Panc1 (cell line): ENCODE results near the gene PTH2. TPM values are rescaled to one million over a fixed set of nuclear protein-coding genes. Genes with fewer than 3 reads are reported as not detected.

Experiments used
- ATAC-seq: fragments of 200-7000 bp; cut with Tn5 transposase; 2 replicates; pipeline ENCODE4 v1.9.1; 2020; ENCODE audit warnings: mild to moderate bottlenecking, moderate library complexity
- BruUV-seq: library from RNA; stranded (reverse); fragments of 400-500 nt; replicated peaks from 2 replicates; lab custom pipeline; 2021; lab: Mats Ljungman, UMichigan
- CTCF ChIA-PET: fragments of 300-600 bp; sonication (Branson Sonifier 250); formaldehyde crosslinking; loops from one replicate; lab custom pipeline; 2022; ENCODE audit warnings: antibody characterized with exemption; lab: Charles Lee
- POLR2A ChIA-PET: fragments of 300-600 bp; sonication (Branson Sonifier 250); formaldehyde crosslinking; loops from one replicate; lab custom pipeline; 2022; ENCODE audit warnings: antibody characterized with exemption; lab: Charles Lee
- DNase-seq: peaks from one replicate; pipeline ENCODE4 v3.0.0-alpha.2; 2010; ENCODE audit warnings: low read depth, low spot score
- H3K27ac ChIP-seq: 2 replicates; pipeline ENCODE4 v1.5.1; 2011; ENCODE audit warnings: mild to moderate bottlenecking, low read length, inconsistent platforms
- H3K27me3 ChIP-seq: fragments of 200-500 bp; sonication (Bioruptor generic); 2 replicates; pipeline ENCODE4 v1.6.0; 2014; ENCODE audit warnings: low read length, inconsistent platforms; ENCODE audit not compliant: control insufficient read depth, insufficient read depth
- H3K36me3 ChIP-seq: fragments of 200-500 bp; sonication (Bioruptor generic); 2 replicates; pipeline ENCODE4 v1.5.1; 2014; ENCODE audit warnings: inconsistent platforms, mild to moderate bottlenecking, low read length, moderate library complexity; ENCODE audit not compliant: control insufficient read depth, insufficient read depth
- H3K4me1 ChIP-seq: 2 replicates; pipeline ENCODE4 v1.5.1; 2011; ENCODE audit warnings: inconsistent platforms, mild to moderate bottlenecking, low read length, moderate library complexity; ENCODE audit not compliant: control insufficient read depth, insufficient read depth
- H3K4me3 ChIP-seq, 2 experiments: 2 replicates each; pipeline ENCODE4 v1.5.1; 2011 to 2012; ENCODE audit warnings: low read depth in 2 of 2, low read length in 2 of 2, mild to moderate bottlenecking in 2 of 2, inconsistent platforms in 1 of 2, moderate library complexity in 1 of 2
- H3K9me3 ChIP-seq: fragments of 200-500 bp; sonication (Bioruptor generic); 2 replicates; pipeline ENCODE4 v1.5.1; 2014; ENCODE audit warnings: low read depth, mild to moderate bottlenecking, inconsistent platforms, low read length, moderate library complexity; ENCODE audit not compliant: control insufficient read depth, insufficient read depth
- POLR2AphosphoS5 ChIP-seq: IDR thresholded peaks from 2 replicates; pipeline ENCODE4 v1.6.1; 2012; ENCODE audit warnings: mild to moderate bottlenecking, low read depth, low read length, moderate library complexity
- SIN3A ChIP-seq: IDR thresholded peaks from 2 replicates; pipeline ENCODE4 v1.6.1; 2012; ENCODE audit warnings: low read depth, mild to moderate bottlenecking, low read length, moderate library complexity, borderline replicate concordance; ENCODE audit not compliant: insufficient read depth
- TCF7L2 ChIP-seq: IDR thresholded peaks from 2 replicates; pipeline ENCODE4 v1.6.1; 2011; ENCODE audit warnings: mild to moderate bottlenecking, low read depth, low read length, inconsistent platforms
- in situ Hi-C: cut with HindIII; loops from 2 replicates; pipeline ENCODE4 v1.10.0; 2016; ENCODE audit warnings: low sequenced_read_pairs, low pct_unique_long_range_greater_than_20kb
- intact Hi-C: fragments of 100-400 bp; cut with micrococcal nuclease; formaldehyde crosslinking; loops from one replicate; pipeline ENCODE4 v1.10.0; 2022; ENCODE audit not compliant: unreplicated experiment
- total RNA-seq: library from RNA; stranded (reverse); gene quantifications from one replicate; pipeline ENCODE4 v1.2.1, GENCODE V29; 2021; ENCODE audit not compliant: unreplicated experiment
- TF ChIP-seq, protein P1 (sequence below): fragments of 450-650 bp; IDR thresholded peaks from 2 replicates; pipeline ENCODE4 v1.5.1; 2017; ENCODE audit warnings: mild to moderate bottlenecking
- TF ChIP-seq, protein P2 (sequence below), 2 experiments: IDR thresholded peaks; 2 replicates each; pipeline ENCODE4 v1.6.1; 2011 to 2012; ENCODE audit warnings: low read depth in 2 of 2, control low read depth in 1 of 2, low read length in 1 of 2, mild to moderate bottlenecking in 1 of 2, moderate library complexity in 1 of 2; ENCODE audit not compliant: insufficient read depth in 1 of 2

The PTH2 gene
- total RNA-seq, 1 experiment from 2014 or later, result not detected

DNA sequence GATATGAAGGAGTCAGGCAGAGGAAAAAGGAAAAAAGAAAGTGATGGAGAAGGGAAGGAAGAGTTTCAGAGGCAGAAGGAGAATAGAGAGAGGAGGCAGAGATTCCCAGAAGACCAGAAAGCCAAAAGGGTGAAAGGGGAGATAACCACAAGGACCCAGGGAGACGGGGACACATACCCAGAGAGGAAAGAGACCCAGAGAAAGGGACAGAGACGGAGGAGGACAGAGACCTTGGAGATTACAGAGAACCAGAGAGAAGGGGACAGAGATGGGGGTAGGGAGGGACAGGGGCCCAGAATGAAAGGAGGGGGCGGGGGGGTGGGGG is 1.4 kb downstream of the PTH2 start:
- intact Hi-C loops (no loop called here), in situ Hi-C loops (no loop called here)
- Histone ChIP-seq H3K4me3 (no peak overlapping the region), H3K36me3 (no peaks in the 10 kb centered on the region), H3K9me3 (no peaks in the 10 kb centered on the region), H3K4me1 (peaks cover 3% of the 10 kb centered on the region; the same call in 1 of the 2 replicates), H3K27me3 (peaks cover 10% of the 10 kb centered on the region), H3K27ac (no peak overlapping the region)
- ChIA-PET CTCF (no interaction called here), POLR2A (interaction anchor here (0.6 kb wide), 1 partner anchor 345 kb away, joined by 3 read pairs; the partner anchor contains the start of gene AP2A1)
- no TSS peak for BruUV-seq
- TF ChIP-seq SIN3A, result no peak
- TF ChIP-seq, protein P1, sequence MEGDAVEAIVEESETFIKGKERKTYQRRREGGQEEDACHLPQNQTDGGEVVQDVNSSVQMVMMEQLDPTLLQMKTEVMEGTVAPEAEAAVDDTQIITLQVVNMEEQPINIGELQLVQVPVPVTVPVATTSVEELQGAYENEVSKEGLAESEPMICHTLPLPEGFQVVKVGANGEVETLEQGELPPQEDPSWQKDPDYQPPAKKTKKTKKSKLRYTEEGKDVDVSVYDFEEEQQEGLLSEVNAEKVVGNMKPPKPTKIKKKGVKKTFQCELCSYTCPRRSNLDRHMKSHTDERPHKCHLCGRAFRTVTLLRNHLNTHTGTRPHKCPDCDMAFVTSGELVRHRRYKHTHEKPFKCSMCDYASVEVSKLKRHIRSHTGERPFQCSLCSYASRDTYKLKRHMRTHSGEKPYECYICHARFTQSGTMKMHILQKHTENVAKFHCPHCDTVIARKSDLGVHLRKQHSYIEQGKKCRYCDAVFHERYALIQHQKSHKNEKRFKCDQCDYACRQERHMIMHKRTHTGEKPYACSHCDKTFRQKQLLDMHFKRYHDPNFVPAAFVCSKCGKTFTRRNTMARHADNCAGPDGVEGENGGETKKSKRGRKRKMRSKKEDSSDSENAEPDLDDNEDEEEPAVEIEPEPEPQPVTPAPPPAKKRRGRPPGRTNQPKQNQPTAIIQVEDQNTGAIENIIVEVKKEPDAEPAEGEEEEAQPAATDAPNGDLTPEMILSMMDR, result no peak
- TF ChIP-seq POLR2AphosphoS5, result no peak
- TF ChIP-seq, protein P2, sequence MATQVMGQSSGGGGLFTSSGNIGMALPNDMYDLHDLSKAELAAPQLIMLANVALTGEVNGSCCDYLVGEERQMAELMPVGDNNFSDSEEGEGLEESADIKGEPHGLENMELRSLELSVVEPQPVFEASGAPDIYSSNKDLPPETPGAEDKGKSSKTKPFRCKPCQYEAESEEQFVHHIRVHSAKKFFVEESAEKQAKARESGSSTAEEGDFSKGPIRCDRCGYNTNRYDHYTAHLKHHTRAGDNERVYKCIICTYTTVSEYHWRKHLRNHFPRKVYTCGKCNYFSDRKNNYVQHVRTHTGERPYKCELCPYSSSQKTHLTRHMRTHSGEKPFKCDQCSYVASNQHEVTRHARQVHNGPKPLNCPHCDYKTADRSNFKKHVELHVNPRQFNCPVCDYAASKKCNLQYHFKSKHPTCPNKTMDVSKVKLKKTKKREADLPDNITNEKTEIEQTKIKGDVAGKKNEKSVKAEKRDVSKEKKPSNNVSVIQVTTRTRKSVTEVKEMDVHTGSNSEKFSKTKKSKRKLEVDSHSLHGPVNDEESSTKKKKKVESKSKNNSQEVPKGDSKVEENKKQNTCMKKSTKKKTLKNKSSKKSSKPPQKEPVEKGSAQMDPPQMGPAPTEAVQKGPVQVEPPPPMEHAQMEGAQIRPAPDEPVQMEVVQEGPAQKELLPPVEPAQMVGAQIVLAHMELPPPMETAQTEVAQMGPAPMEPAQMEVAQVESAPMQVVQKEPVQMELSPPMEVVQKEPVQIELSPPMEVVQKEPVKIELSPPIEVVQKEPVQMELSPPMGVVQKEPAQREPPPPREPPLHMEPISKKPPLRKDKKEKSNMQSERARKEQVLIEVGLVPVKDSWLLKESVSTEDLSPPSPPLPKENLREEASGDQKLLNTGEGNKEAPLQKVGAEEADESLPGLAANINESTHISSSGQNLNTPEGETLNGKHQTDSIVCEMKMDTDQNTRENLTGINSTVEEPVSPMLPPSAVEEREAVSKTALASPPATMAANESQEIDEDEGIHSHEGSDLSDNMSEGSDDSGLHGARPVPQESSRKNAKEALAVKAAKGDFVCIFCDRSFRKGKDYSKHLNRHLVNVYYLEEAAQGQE (IDR thresholded peaks at IDR 0.05; ENCODE audit: insufficient read depth in 1 of 2, low read depth in 2 of 2, low read length in 1 of 2), result no peak
- TF ChIP-seq TCF7L2, result no peak
- no peak for ATAC-seq
- DNase-seq, result no peak

GRCh38 chr19:49421039-49421877 is 2.0 kb downstream of the PTH2 start:
- ChIA-PET POLR2A (interaction anchor here (0.6 kb wide), 1 partner anchor 346 kb away, joined by 3 read pairs; the partner anchor contains the start of gene AP2A1), CTCF (no interaction called here)
- H3K9me3 ChIP-seq, result no peaks in the 10 kb centered on the region
- in situ Hi-C loops, result no loop called here
- peaks cover 10% of the 10 kb centered on the region for H3K27me3 ChIP-seq
- H3K4me1 ChIP-seq, result 0 out of 2 replicates have a peak, but pooled peaks cover 3% of the 10 kb centered on the region
- DNase-seq, result no peak
- H3K4me3 ChIP-seq, result peak overlapping the region; percentile 34 to 41
- intact Hi-C loops, result no loop called here
- no peaks in the 10 kb centered on the region for H3K36me3 ChIP-seq
- TF ChIP-seq, protein P2 (IDR thresholded peaks at IDR 0.05; ENCODE audit: insufficient read depth in 1 of 2, low read depth in 2 of 2, low read length in 1 of 2), result no peak
- no peak for TF ChIP-seq TCF7L2
- no peak overlapping the region for H3K27ac ChIP-seq
- peak; percentile 35 for ATAC-seq
- BruUV-seq, result no TSS peak
